Common myeloid progenitor, CD34-positive (primary cell): ENCODE results near the gene OR4E2.

Experiments used
- CTCF ChIA-PET: fragments of 350-600 bp; sonication (Branson Sonifier 250); formaldehyde crosslinking; loops from one replicate; lab custom pipeline; 2021; ENCODE audit warnings: antibody characterized with exemption; lab: Charles Lee
- POLR2A ChIA-PET: fragments of 350-600 bp; sonication (Branson Sonifier 250); formaldehyde crosslinking; loops from one replicate; lab custom pipeline; 2021; ENCODE audit warnings: antibody characterized with exemption; lab: Charles Lee
- DNase-seq, 3 donors: peaks; one replicate each; pipeline versions ENCODE4 v3.0.0 to v3.0.0-alpha.2; 2013
- H3K27ac ChIP-seq, 2 experiments: 1 replicate in 1 of 2; 2 replicates in 1 of 2; pipeline ENCODE4 v1.7.0; 2013; ENCODE audit warnings: inconsistent platforms in 2 of 2, low read length in 2 of 2, mild to moderate bottlenecking in 2 of 2, low read depth in 1 of 2, moderate library complexity in 1 of 2; ENCODE audit not compliant: severe bottlenecking in 2 of 2, insufficient read depth in 1 of 2, poor library complexity in 1 of 2
- H3K27me3 ChIP-seq, 5 experiments: replicated peaks in 2 of 5; 1 replicate in 3 of 5; 2 replicates in 2 of 5; pipeline versions ENCODE4 v1.6.1 to v1.7.0; 2013; ENCODE audit warnings: low read length in 4 of 5, mild to moderate bottlenecking in 2 of 5, moderate library complexity in 2 of 5, inconsistent platforms in 1 of 5; ENCODE audit not compliant: insufficient read depth in 5 of 5, control insufficient read depth in 4 of 5
- H3K36me3 ChIP-seq, 4 experiments: 1 replicate in 2 of 4; 2 replicates in 2 of 4; pipeline versions ENCODE4 v1.6.1 to v1.7.0; 2013; ENCODE audit warnings: low read length in 3 of 4, control low read depth in 1 of 4, mild to moderate bottlenecking in 1 of 4; ENCODE audit not compliant: control insufficient read depth in 4 of 4, insufficient read depth in 4 of 4
- H3K4me1 ChIP-seq, 4 experiments: 1 replicate in 3 of 4; 2 replicates in 1 of 4; pipeline versions ENCODE4 v1.6.1 to v1.7.1; 2013; ENCODE audit warnings: low read length in 3 of 4, mild to moderate bottlenecking in 3 of 4, control low read depth in 1 of 4, inconsistent platforms in 1 of 4, moderate library complexity in 1 of 4; ENCODE audit not compliant: control insufficient read depth in 4 of 4, insufficient read depth in 4 of 4; ENCODE audit errors: control extremely low read depth in 1 of 4
- H3K4me3 ChIP-seq, 7 experiments: 1 replicate in 4 of 7; 2 replicates in 3 of 7; pipeline versions ENCODE4 v1.5.1 to v1.7.0; 2013; ENCODE audit warnings: mild to moderate bottlenecking in 7 of 7, low read length in 6 of 7, moderate library complexity in 6 of 7, inconsistent platforms in 2 of 7, low read depth in 2 of 7, control low read depth in 1 of 7; ENCODE audit not compliant: insufficient read depth in 4 of 7, control insufficient read depth in 1 of 7; ENCODE audit errors: extremely low read depth in 1 of 7
- H3K9me3 ChIP-seq, 5 experiments: 1 replicate in 4 of 5; 2 replicates in 1 of 5; pipeline versions ENCODE4 v1.6.1 to v1.7.1; 2013; ENCODE audit warnings: low read length in 4 of 5, mild to moderate bottlenecking in 2 of 5, inconsistent platforms in 1 of 5, low read depth in 1 of 5, moderate library complexity in 1 of 5; ENCODE audit not compliant: control insufficient read depth in 4 of 5, insufficient read depth in 2 of 5; ENCODE audit errors: control extremely low read depth in 1 of 5
- WGBS: methylation state at CpG from one replicate; pipeline ENCODE4 v1.1.5; 2013; ENCODE audit not compliant: insufficient coverage; 5-methylcytosine and 5-hydroxymethylcytosine counted together

OR4E2 gene

GRCh38 chr14:21668377-21668776 lies 14.7 kb downstream of the OR4E2 start:
- Histone ChIP-seq H3K27ac (no peak overlapping the region), H3K36me3 (no peaks in the 10 kb centered on the region), H3K4me3 (no peak overlapping the region), H3K9me3 (peaks cover 0 to 3% (median 0%) of the 10 kb centered on the region in 5 experiments), H3K27me3 (peaks cover 0 to 8% (median 0%) of the 10 kb centered on the region in 5 experiments), H3K4me1 (no peaks in the 10 kb centered on the region)
- ChIA-PET CTCF (no interaction called here), POLR2A (no interaction called here)
- DNase-seq, result no peak
- no CpG with 5 or more reads among the region's 3 CpGs for WGBS

GRCh38 chr14:21669284-21669683 lies 15.6 kb downstream of the OR4E2 start:
- H3K4me1 ChIP-seq, result no peaks in the 10 kb centered on the region
- H3K36me3 ChIP-seq, result no peaks in the 10 kb centered on the region
- POLR2A ChIA-PET, result no interaction called here
- H3K27me3 ChIP-seq, result peaks cover 0 to 8% (median 0%) of the 10 kb centered on the region in 5 experiments
- peaks cover 0 to under 1% (median 0%) of the 10 kb centered on the region in 5 experiments for H3K9me3 ChIP-seq
- no peak for DNase-seq
- no peak overlapping the region for H3K27ac ChIP-seq
- CTCF ChIA-PET, result no interaction called here
- no peak overlapping the region for H3K4me3 ChIP-seq

GRCh38 chr14:21671371-21671770 lies 17.7 kb downstream of the OR4E2 start:
- no peak overlapping the region for H3K4me3 ChIP-seq
- no peaks in the 10 kb centered on the region for H3K4me1 ChIP-seq
- DNase-seq, result no peak
- H3K27me3 ChIP-seq, result peaks cover 0 to 4% (median 0%) of the 10 kb centered on the region in 5 experiments
- peaks cover 0 to 14% (median 3%) of the 10 kb centered on the region in 5 experiments for H3K9me3 ChIP-seq
- CTCF ChIA-PET, result no interaction called here
- H3K36me3 ChIP-seq, result no peaks in the 10 kb centered on the region
- H3K27ac ChIP-seq, result no peak overlapping the region
- 86% methylated on average over 1 of the region's 2 CpGs for WGBS
- POLR2A ChIA-PET, result no interaction called here

GRCh38 chr14:21672116-21672515 lies 18.5 kb downstream of the OR4E2 start:
- Histone ChIP-seq H3K27ac (no peak overlapping the region), H3K27me3 (peaks cover 0 to 2% (median 0%) of the 10 kb centered on the region in 5 experiments), H3K4me1 (no peaks in the 10 kb centered on the region), H3K36me3 (no peaks in the 10 kb centered on the region), H3K9me3 (peaks cover 0 to 16% (median 3%) of the 10 kb centered on the region in 5 experiments), H3K4me3 (no peak overlapping the region)
- POLR2A ChIA-PET, result no interaction called here
- peak in 1 of 3 donors; percentile 8 for DNase-seq
- 100% methylated on average over 1 of the region's 1 CpG for WGBS
- CTCF ChIA-PET, result no interaction called here

DNA sequence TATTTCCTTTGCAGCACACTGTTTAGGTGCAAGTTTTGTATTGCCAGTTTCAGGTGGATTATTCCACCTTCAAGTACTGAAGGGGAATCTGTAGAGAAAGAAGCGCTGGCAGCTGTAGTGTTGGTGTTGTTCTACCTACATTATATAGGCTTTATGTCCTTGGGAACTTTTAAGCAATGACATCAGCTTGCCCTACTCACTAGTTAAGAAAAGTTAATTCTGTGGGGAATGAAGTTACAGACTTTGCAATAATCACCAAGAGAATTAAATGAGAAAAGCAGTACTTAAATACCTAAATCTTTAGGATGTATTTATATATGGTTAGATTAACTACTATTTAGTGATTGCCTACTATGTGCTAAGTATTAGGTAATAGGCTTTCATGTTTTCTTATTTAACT lies 20.1 kb downstream of the OR4E2 start, which contains the start of gene OR4E1:
TSS of gene OR4E1 (minus strand) at position 101 of the 400 bp plus-strand sequence. CDS start 2,883 bp downstream, outside the sequence.
- POLR2A ChIA-PET, result no interaction called here
- H3K36me3 ChIP-seq, result no peaks in the 10 kb centered on the region
- WGBS, result no CpG with 5 or more reads among the region's 1 CpG
- peaks cover 0 to 16% (median 3%) of the 10 kb centered on the region in 5 experiments for H3K9me3 ChIP-seq
- H3K4me3 ChIP-seq, result no peak within 1 kb of the TSS
- peaks cover 0 to 2% (median 0%) of the 10 kb centered on the region in 5 experiments for H3K27me3 ChIP-seq
- CTCF ChIA-PET, result no interaction called here
- no peaks in the 10 kb centered on the region for H3K4me1 ChIP-seq
- H3K27ac ChIP-seq, result no peak within 1 kb of the TSS
- no peak for DNase-seq

DNA sequence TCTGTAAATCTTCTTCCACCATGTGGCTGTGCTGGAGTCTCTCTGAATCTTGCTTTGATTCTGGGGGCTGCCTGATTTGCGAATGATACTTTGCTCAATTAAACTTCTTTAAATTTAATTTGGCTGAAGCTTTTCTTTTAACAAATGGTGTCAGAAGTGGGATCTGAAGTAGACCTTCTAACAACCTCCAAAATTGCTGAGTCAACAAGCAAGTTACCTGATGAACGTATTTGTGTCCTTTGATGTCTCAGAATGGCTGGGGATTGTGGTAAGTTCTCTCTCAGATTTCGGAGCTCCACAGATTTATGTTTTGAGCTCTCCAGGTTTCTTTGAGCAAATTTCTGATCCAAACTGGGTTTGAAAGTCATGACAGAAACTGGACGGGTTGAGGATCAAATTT lies 21.9 kb downstream of the OR4E2 start:
- H3K27ac ChIP-seq, result no peak overlapping the region
- peaks cover 0 to 2% (median 0%) of the 10 kb centered on the region in 5 experiments for H3K27me3 ChIP-seq
- ChIA-PET POLR2A (no interaction called here), CTCF (no interaction called here)
- peaks cover 0 to 16% (median 3%) of the 10 kb centered on the region in 5 experiments for H3K9me3 ChIP-seq
- H3K4me3 ChIP-seq, result no peak overlapping the region
- H3K4me1 ChIP-seq, result no peaks in the 10 kb centered on the region
- WGBS, result 100% methylated on average over 1 of the region's 4 CpGs
- DNase-seq, result no peak
- no peaks in the 10 kb centered on the region for H3K36me3 ChIP-seq

DNA sequence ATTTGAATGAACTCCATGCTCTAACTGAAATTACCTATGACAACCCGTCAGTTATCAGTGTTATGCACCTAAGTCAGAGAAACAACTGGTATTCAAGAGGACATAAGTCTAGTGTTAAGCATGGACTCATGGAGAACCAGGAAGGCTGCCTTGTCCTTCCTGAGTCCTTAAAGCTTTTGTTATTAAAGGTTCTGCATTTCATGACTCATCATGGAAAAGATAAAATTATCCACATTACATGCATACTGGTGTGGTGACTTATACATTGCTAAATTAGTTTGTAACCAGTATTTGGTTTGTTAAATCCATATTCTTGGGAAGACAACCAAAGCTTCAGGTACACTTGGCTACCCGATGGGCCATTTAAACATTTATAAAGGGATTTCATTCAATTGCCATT lies 26.4 kb downstream of the OR4E2 start:
- 71% methylated on average over 1 of the region's 2 CpGs for WGBS

More for the DNA sequence above, 26.4 kb downstream of the OR4E2 start:
- Histone ChIP-seq H3K36me3 (no peaks in the 10 kb centered on the region), H3K9me3 (peaks cover 0 to 12% (median 3%) of the 10 kb centered on the region in 5 experiments), H3K27me3 (peaks cover 0 to 6% (median 2%) of the 10 kb centered on the region in 5 experiments), H3K4me3 (no peak overlapping the region), H3K27ac (no peak overlapping the region), H3K4me1 (no peaks in the 10 kb centered on the region)
- ChIA-PET POLR2A (interaction anchor here (0.6 kb wide), 1 partner anchor 42 kb away, joined by 5 read pairs; no protein-coding TSS in a partner anchor), CTCF (no interaction called here)
- no peak for DNase-seq
